ACC112 (cell line): ENCODE results near the gene C1QB.
"Not testable (repeated sequence)": the region's sequence is repeated elsewhere in the genome, so short reads cannot be mapped to it uniquely, and the experiment has no call there.

ENCODE experiments used
- H2AFZ ChIP-seq: fragments of 200-600 bp; sonication (generic); one replicate; pipeline ENCODE4 v1.6.0; 2017; ENCODE audit warnings: antibody characterized with exemption, low read length; ENCODE audit not compliant: unreplicated experiment
- H3K27ac ChIP-seq: fragments of 200-600 bp; sonication (generic); 2 replicates; pipeline ENCODE4 v1.5.1; 2014; ENCODE audit warnings: low read depth, mild to moderate bottlenecking, antibody characterized with exemption, low read length, moderate library complexity
- H3K27me3 ChIP-seq: fragments of 200-600 bp; sonication (generic); 2 replicates; pipeline ENCODE4 v1.6.1; 2014; ENCODE audit warnings: mild to moderate bottlenecking, antibody characterized with exemption, low read length, moderate library complexity, mixed read lengths; ENCODE audit not compliant: insufficient read depth
- H3K36me3 ChIP-seq: fragments of 200-600 bp; sonication (generic); 2 replicates; pipeline ENCODE4 v1.6.1; 2016; ENCODE audit warnings: mild to moderate bottlenecking, antibody characterized with exemption, low read length, moderate library complexity, mixed read lengths; ENCODE audit not compliant: insufficient read depth
- H3K4me1 ChIP-seq: fragments of 200-600 bp; sonication (generic); one replicate; pipeline ENCODE4 v1.6.1; 2016; ENCODE audit warnings: low read length, mixed read lengths; ENCODE audit not compliant: insufficient read depth, unreplicated experiment, control insufficient read depth
- H3K4me3 ChIP-seq: fragments of 200-600 bp; sonication (generic); 2 replicates; pipeline ENCODE4 v1.5.1; 2014; ENCODE audit warnings: mild to moderate bottlenecking, low read depth, low read length
- H3K79me2 ChIP-seq: fragments of 200-600 bp; sonication (generic); one replicate; pipeline ENCODE4 v1.6.0; 2016; ENCODE audit warnings: low read length; ENCODE audit not compliant: control insufficient read depth, unreplicated experiment, insufficient read depth

The C1QB gene

DNA sequence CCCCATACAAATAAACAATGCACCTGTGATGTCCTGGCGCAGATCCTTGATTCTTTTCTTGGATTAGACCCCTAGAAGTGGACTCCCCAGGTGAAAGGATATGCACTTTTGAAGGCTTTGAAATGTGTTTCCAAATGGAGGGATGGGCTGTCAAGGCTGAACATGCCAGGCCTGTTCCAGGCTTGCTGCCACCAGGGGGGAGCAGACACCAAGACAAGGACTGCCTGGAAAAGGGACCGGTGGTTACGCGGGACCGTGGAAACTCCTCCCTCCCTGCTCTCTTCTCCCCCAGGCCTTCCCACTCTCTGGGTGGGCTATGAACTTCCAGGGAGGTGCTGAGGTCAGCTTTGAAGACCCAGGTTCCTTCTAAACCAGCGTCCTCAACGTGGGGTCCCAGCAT, 12.7 kb downstream of the C1QB start:
- no peak overlapping the region for H3K4me3 ChIP-seq
- H3K27me3 ChIP-seq = peaks cover 39% of the 10 kb centered on the region
- no peaks in the 10 kb centered on the region for H3K4me1 ChIP-seq
- H3K79me2 ChIP-seq = no peaks in the 10 kb centered on the region
- no peak overlapping the region for H2AFZ ChIP-seq
- no peaks in the 10 kb centered on the region for H3K36me3 ChIP-seq
- no peak overlapping the region for H3K27ac ChIP-seq

DNA sequence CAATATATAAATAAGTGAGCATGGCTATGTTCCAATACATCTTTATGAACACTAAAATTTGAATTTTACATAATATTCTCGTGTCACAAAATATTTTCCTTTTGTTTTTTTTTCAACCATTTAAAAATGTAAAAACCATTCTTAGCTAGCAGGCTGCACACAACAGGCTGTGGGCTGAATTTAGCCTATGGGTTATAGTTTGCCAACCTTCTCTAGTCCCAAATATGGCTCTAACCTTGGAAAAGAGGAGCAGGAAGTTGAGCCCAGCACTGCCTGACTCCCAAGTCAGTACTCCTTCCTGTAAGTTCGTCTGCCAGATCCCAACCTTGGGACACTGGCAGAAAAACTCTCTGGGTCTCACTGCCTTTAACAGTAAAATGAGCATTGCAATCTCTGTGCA, 13.4 kb downstream of the C1QB start:
- H3K27ac ChIP-seq = no peak overlapping the region
- H3K4me1 ChIP-seq = no peaks in the 10 kb centered on the region
- H2AFZ ChIP-seq = no peak overlapping the region
- H3K27me3 ChIP-seq = peaks cover 42% of the 10 kb centered on the region
- H3K36me3 ChIP-seq = no peaks in the 10 kb centered on the region
- no peak overlapping the region for H3K4me3 ChIP-seq
- no peaks in the 10 kb centered on the region for H3K79me2 ChIP-seq

DNA sequence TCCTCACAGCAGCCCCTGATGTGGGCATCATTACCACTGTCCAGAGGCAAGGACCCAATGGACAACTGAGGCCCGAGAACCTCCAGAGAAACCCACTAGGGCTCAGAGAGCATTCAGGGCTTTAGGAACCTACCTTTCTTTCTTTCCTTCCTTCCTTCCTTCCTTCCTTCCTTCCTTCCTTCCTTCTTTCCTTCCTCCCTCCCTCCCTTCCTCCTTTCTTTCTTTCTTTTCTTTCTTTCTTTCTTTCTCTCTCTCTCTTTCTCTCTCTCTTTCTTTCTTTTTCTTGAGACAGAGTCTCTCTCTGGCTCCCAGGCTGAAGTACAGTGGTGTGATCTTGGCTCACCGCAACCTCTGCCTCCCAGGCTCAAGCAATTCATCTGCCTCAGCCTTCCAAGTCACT, 15.8 kb downstream of the C1QB start:
- H3K36me3 ChIP-seq, H3K4me3 ChIP-seq, H3K79me2 ChIP-seq, H2AFZ ChIP-seq, H3K4me1 ChIP-seq, H3K27ac ChIP-seq: not testable (repeated sequence)
- peaks cover 54% of the 10 kb centered on the region for H3K27me3 ChIP-seq

DNA sequence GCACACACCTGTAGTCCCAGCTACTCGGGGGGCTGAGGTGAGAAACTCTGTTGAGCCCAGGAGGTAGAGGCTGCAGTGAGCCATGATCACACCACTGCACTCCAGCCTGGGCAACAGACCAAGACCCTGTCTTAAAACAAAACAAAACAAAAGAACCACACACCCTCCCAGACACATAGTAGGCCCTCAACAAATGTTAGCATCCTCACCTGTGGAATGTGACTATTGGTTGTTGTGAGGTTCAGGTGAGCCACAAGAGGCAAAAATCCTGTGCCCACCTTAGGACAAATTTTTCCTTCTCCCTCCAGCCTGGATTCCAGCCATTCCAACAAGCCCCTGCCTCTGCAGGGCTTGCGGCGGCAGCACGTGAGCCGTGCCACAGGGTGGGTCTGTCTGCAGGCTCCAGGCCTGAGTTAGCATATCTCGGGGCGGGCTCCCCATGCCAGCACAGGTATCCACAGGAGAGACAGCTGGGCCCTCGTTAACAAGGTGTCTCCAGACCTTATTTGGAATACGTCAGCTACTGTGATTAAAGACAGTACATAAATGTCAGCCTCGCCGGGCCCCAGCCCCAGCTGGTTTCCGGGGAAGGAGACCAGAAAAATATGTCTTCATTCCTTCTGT, 17.4 kb downstream of the C1QB start:
- H3K4me3 ChIP-seq = no peak overlapping the region
- no peaks in the 10 kb centered on the region for H3K36me3 ChIP-seq
- no peaks in the 10 kb centered on the region for H3K4me1 ChIP-seq
- no peaks in the 10 kb centered on the region for H3K79me2 ChIP-seq
- H2AFZ ChIP-seq = no peak overlapping the region
- H3K27me3 ChIP-seq = peaks cover 54% of the 10 kb centered on the region
- no peak overlapping the region for H3K27ac ChIP-seq

DNA sequence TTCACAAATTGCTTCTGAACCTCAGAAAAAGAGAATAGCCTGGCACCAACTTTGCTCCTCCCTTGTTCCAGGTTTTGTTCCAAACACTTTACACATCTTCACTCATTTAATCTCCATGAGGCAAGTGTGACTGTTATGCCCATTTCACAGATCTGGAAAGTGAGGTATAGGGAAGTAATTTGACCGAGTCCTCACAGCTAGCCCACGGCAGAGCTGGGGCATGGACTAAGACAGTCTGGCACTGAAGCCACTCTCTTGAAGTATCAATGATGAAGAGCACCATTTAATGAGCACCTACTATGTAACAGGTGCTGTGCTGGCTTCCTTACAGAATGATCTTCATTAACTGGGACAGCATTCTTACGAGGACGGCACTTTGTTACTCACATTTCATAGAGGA, 19.0 kb downstream of the C1QB start:
- no peaks in the 10 kb centered on the region for H3K36me3 ChIP-seq
- peaks cover 50% of the 10 kb centered on the region for H3K27me3 ChIP-seq
- H3K27ac ChIP-seq = no peak overlapping the region
- H2AFZ ChIP-seq = no peak overlapping the region
- no peaks in the 10 kb centered on the region for H3K79me2 ChIP-seq
- H3K4me1 ChIP-seq = no peaks in the 10 kb centered on the region
- no peak overlapping the region for H3K4me3 ChIP-seq

DNA sequence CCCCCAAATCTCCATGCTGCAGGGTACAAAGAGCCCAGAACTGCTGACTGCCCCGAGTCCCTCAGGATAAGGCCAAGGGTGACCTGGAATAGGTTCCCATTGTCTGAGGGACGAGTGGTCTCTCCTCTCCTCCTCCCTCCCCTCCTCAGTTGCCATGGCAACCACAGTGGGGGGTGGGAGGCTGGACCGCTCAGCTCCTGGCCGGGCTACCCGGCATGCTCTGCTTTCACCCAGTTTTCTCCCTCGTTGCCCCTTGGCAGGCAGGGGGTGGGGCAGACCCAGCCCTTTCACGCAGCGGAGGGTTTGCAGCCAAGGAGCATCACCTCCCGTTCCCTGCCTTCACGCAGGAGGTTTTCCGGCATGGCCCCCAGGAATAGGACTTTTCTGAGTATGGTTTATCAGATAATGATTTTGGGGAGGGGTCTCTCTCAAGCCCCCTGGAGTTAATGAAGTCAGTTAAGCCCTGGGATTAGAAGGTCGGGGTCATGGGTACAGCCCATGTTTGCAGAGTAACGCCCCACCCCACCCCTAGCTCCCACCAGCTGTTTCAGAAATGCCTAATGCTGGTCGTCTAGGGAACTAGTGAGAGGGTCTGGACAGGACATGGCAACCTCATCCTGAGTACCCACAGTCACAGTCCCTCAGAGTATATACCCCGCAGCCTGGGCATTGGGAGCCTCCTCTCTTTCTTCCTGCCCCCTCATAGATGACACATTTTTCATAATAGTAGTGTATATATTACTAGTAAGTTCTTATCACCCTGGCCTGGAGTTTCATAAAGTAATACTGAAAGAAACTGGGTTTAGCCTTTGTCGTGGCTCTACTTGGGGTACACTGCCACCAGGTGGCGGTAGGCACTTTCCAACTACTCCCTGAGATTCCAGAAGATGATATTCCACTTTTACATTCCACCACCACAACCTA, 20.7 kb downstream of the C1QB start:
- no peaks in the 10 kb centered on the region for H3K4me1 ChIP-seq
- no peak overlapping the region for H3K27ac ChIP-seq
- no peaks in the 10 kb centered on the region for H3K36me3 ChIP-seq
- no peaks in the 10 kb centered on the region for H3K79me2 ChIP-seq
- H3K27me3 ChIP-seq = peaks cover 35% of the 10 kb centered on the region
- H3K4me3 ChIP-seq = no peak overlapping the region
- H2AFZ ChIP-seq = no peak overlapping the region

DNA sequence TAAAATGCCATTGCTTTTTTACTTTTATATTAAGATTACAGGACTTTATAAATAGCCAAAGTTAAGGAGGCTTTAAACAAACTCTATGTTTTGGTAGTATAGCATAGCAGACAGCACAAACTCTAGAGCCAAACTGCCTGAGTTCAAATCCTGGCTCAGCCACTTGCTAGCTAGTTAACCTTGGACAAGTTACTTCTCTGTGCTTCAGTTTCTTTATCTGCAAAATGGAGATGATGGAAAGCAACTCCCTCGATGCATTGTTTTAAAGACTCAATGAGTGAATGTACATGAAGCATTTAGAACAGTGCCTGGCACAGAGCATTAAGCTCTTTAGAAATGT, 21.3 kb downstream of the C1QB start:
- H3K27me3 ChIP-seq = peaks cover 30% of the 10 kb centered on the region
- no peaks in the 10 kb centered on the region for H3K79me2 ChIP-seq
- H3K4me3 ChIP-seq = no peak overlapping the region
- H3K4me1 ChIP-seq = no peaks in the 10 kb centered on the region
- H3K27ac ChIP-seq = no peak overlapping the region
- H2AFZ ChIP-seq = no peak overlapping the region
- H3K36me3 ChIP-seq = no peaks in the 10 kb centered on the region

DNA sequence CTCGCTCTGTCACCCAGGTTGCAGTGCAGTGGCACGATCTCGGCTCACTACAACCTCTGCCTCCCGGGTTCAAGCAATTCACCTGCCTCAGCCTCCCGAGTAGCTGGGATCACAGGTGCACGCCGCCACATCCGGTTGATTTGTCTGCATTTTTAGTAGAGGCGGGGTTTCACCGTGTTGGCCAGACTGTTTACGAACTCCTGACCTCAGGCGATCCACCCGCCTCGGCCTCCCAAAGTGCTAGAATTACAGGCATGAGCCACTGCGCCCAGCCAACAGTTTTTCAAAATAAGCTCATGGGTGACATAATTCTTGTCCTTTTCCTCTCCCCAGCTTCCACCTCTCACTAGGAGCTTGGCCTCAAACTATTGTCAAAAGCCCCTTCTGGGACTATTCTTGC, 23.1 kb downstream of the C1QB start:
- not testable (repeated sequence) for H2AFZ ChIP-seq, H3K4me1 ChIP-seq, H3K36me3 ChIP-seq, H3K27ac ChIP-seq, H3K4me3 ChIP-seq, H3K79me2 ChIP-seq
- peaks cover 15% of the 10 kb centered on the region for H3K27me3 ChIP-seq

DNA sequence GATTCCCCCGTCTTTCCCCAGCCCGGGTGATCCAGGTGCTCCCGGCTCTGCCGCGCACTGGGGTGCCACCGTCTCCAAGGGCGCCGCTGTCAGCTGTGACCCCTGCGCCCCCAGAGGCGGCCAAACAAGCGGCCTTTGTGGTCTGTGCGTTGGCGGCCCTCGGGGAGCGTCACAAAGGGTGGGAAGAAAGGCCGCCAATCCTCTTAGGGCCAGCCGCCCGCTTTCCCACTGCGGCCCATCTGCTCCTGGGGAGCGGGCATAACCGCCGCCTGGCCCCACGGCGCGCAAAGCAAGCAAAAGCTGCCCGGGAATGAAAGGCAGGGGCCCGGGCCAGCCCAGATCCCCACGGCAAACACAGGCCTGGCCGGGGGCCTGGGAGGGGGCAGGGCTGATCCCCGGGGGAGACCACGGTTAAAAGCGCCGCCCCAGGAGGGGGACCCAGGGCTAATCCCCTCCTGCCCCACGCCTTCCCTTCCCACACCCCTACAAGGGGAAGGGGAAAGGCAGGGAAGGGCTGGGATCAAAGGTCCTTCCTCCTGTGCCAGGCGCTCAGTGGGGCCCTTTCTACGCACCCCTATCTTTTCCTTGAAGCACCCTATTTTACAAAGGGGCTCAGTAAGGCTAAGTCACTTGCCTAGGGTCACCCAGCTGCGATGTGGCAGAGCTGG, 24.0 kb downstream of the C1QB start:
- Histone ChIP-seq H3K27ac (no peak overlapping the region), H2AFZ (no peak overlapping the region), H3K27me3 (peaks cover 8% of the 10 kb centered on the region; the same call in 1 of the 2 replicates), H3K4me3 (no peak overlapping the region), H3K4me1 (no peaks in the 10 kb centered on the region), H3K79me2 (no peaks in the 10 kb centered on the region), H3K36me3 (no peaks in the 10 kb centered on the region)

DNA sequence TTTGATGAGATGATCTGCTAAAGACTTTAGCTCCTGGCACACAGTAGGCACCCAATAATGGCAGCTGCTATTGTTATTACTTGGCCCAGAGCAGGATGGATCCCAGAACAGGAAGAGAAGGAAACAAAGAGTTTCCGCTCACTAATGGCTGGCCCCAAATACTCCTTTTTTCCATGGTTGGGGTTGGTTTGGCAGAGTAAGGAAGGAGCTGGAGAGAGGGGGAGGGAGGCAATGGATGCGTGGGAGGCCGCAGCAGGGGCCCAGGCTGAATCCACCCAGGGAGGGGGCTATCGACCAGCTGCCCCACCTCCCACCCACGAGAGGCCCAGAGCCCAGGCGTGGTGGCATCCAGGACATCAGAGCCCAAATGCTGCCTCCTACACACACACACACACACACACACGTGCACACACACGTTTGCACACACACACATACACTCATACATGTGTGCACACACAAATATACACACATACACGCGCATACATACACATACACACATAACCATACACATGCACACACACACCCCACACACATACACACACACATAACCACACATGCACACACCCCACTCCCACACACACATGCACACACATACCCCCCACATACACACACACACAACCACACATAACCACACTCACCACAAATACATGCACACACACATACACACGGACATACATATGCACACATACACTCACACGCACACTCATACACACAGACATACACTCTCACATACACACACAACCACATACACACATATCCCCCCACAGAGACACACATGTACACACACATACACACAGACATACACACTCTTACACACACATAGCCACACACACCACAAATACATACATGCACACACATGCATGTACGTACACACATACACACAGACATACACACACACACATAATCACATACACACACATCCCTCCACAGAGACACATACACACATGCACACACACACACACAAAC, 25.2 kb downstream of the C1QB start:
- no peak overlapping the region for H3K4me3 ChIP-seq
- no peak overlapping the region for H2AFZ ChIP-seq
- no peaks in the 10 kb centered on the region for H3K27me3 ChIP-seq
- H3K36me3 ChIP-seq = no peaks in the 10 kb centered on the region
- H3K27ac ChIP-seq = no peak overlapping the region
- H3K79me2 ChIP-seq = no peaks in the 10 kb centered on the region
- H3K4me1 ChIP-seq = no peaks in the 10 kb centered on the region
